PFSK-1 (cell line): ENCODE measurements around the gene LRRC32.

Source experiments
- POLR2AphosphoS5 ChIP-seq: IDR thresholded peaks from 2 replicates; pipeline ENCODE4 v1.6.1; 2012; ENCODE audit warnings: low read depth, mild to moderate bottlenecking, control low read depth, low read length, moderate library complexity
- REST ChIP-seq, 2 experiments: IDR thresholded peaks; 2 replicates each; pipeline versions ENCODE4 v1.6.1 to v1.8.0; 2011 to 2012; ENCODE audit warnings: low read depth in 2 of 2, low read length in 2 of 2, control low read depth in 1 of 2, inconsistent platforms in 1 of 2, mild to moderate bottlenecking in 1 of 2, moderate library complexity in 1 of 2; ENCODE audit not compliant: insufficient read depth in 1 of 2
- SIN3A ChIP-seq: IDR thresholded peaks from 2 replicates; pipeline ENCODE4 v1.6.1; 2012; ENCODE audit warnings: mild to moderate bottlenecking, low read length, moderate library complexity, borderline replicate concordance; ENCODE audit not compliant: insufficient read depth
- TAF1 ChIP-seq: IDR thresholded peaks from 2 replicates; pipeline ENCODE4 v1.6.1; 2012; ENCODE audit warnings: low read length, control low read depth, borderline replicate concordance; ENCODE audit not compliant: insufficient read depth

GRCh38 chr11:76709756-76710155, 39.2 kb upstream of the LRRC32 start:
- TF ChIP-seq REST (IDR thresholded peaks at IDR 0.05; ENCODE audit: insufficient read depth in 1 of 2, low read depth in 2 of 2, low read length in 2 of 2), result no peak
- TF ChIP-seq POLR2AphosphoS5, result no peak
- TF ChIP-seq SIN3A, result no peak
- no peak for TF ChIP-seq TAF1
